Measurements from ENCODE around the gene CBX6. TPM values are rescaled to one million over a fixed set of nuclear protein-coding genes. Genes with fewer than 3 reads are reported as not detected.

Gene CBX6
- total RNA-seq, 8 experiments from 2014 or later = 17.6 to 141 (median 36.6) TPM

DNA sequence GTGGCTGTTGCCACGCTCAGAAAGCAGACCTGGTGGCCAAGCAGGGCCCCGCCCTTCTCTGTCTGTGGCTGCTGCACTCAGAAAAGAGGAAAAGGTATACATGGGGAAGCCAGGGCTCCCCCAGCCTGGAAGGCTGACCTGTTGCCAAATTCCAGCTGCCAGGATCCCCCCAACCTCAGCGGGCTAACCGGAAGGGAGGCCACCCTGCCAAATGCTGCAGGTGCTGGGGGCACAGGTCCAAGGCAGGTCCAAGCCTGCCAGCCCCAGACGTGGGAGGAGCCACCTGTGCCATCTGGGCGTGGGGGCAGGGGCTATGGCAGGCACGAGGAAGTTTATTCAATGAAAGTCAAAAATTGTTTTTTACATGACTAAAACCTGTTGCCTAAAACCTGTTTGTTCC, 30.8 kb downstream of the CBX6 start:
- in situ Hi-C loops (cut with MboI; ENCODE audit: low pct_unique_long_range_greater_than_20kb in 2 of 9, low sequenced_read_pairs in 9 of 9, unreplicated experiment in 9 of 9) = no loop called here
- no peak for ATAC-seq (replicated peaks in 6 of 8)
- H3K4me1 ChIP-seq (replicated peaks in 1 of 2) = peaks cover 11 to 15% of the 10 kb centered on the region in 2 donors
- no peak overlapping the region for H3K4me3 ChIP-seq
- 40 to 68% (median 63%) methylated on average over 1 to 6 of the region's 7 CpGs; no CpG with 5 or more reads in 6 of the 10 experiments for WGBS, 10 experiments
- no peak overlapping the region for H3K27ac ChIP-seq

DNA sequence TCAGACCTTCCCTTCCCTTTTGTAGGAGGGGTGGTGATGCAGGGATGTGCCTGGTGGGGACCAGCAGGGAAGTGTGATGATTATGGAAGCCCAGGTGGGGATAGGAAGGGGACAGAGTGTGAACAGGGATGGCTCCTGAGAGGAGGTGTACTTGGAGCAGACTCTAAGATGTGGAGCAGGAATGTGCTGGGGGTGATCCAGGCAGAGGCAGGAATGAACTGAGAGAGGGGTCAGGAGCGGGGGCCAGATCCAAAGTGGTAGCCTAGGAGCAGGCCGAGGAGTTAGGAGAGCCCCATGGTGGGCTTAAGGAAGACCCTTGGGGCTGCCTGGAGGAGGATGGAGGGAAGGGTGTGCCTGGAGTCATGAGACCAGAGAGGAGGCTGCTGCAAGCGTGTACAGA, 31.9 kb downstream of the CBX6 start:
- Histone ChIP-seq H3K4me1 (replicated peaks in 1 of 2) (peaks cover 15 to 18% of the 10 kb centered on the region in 2 donors), H3K4me3 (no peak overlapping the region), H3K27ac (peak overlapping the region in 1 of 2 donors; percentile 61)
- in situ Hi-C loops (cut with MboI; ENCODE audit: low pct_unique_long_range_greater_than_20kb in 2 of 9, low sequenced_read_pairs in 9 of 9, unreplicated experiment in 9 of 9) = no loop called here
- 70 to 80% methylated on average over 1 to 3 of the region's 3 CpGs; no CpG with 5 or more reads in 8 of the 10 experiments for WGBS, 10 experiments
- ATAC-seq (replicated peaks in 6 of 8) = no peak

GRCh38 chr22:38839686-38840085, 32.3 kb downstream of the CBX6 start:
- 22 to 86% (median 60%) methylated on average over 1 of the region's 1 CpG; no CpG with 5 or more reads in 2 of the 10 experiments for WGBS, 10 experiments

DNA sequence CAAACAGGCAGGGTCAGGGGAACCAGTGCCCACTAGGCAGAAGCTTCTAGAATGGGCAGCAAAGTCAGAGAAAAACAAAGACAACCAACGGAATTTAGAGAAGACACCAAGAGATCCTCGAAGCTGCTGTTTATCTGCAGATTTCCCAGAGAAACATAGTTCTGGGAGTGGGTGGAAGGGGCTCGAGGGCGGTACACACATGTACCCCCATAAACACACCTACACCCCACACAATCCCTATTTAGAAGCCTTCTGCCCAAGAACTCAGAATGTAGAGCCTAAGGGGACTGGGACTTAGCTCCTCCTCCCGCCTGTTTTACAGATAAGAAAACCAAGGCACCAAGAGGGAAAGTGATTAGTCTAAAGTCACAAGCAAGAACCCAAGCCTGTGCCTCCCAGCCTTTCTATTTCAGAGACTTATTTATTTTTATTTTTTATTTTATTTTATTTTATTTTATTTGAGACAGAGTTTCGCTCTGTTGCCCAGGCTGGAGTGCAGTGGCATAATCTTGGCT, 34.5 kb downstream of the CBX6 start:
- H3K4me3 ChIP-seq = no peak overlapping the region
- no peak overlapping the region for H3K27ac ChIP-seq
- in situ Hi-C loops (cut with MboI; ENCODE audit: low pct_unique_long_range_greater_than_20kb in 2 of 9, low sequenced_read_pairs in 9 of 9, unreplicated experiment in 9 of 9) = no loop called here
- 73 to 100% (median 90%) methylated on average over 1 to 6 of the region's 6 CpGs; no CpG with 5 or more reads in 2 of the 10 experiments for WGBS, 10 experiments
- ATAC-seq (replicated peaks in 6 of 8) = no peak
- peaks cover 15% of the 10 kb centered on the region in 2 donors for H3K4me1 ChIP-seq (replicated peaks in 1 of 2)

More at GRCh38 chr22:38839686-38840085, 32.3 kb downstream of the CBX6 start:
- in situ Hi-C loops (cut with MboI; ENCODE audit: low pct_unique_long_range_greater_than_20kb in 2 of 9, low sequenced_read_pairs in 9 of 9, unreplicated experiment in 9 of 9) = no loop called here
- ATAC-seq (replicated peaks in 6 of 8) = no peak
- peak overlapping the region in 1 of 2 donors; percentile 61 for H3K27ac ChIP-seq
- peaks cover 15 to 18% of the 10 kb centered on the region in 2 donors for H3K4me1 ChIP-seq (replicated peaks in 1 of 2)
- H3K4me3 ChIP-seq = no peak overlapping the region

DNA sequence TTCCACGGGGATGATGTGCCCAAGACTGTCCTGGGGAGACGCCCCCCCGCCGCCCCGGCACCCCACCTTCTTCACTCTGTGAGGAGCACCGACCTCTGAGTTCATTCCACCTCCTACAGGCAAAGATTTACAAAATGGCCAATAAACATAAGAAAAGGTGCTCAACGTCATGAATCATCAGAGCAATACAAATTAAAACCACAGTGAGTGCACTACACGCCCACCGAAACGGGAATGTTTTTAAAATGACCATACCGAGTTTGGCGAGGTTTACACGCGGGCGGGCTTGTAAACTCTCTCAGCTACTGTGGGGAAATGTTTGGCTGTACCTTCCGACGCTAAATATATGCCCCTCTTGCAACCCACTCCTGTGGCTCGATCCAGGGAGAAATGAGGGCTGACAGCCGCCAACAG, 36.1 kb downstream of the CBX6 start:
- H3K4me1 ChIP-seq (replicated peaks in 1 of 2) = peaks cover 15% of the 10 kb centered on the region in 2 donors
- no peak overlapping the region for H3K27ac ChIP-seq
- in situ Hi-C loops (cut with MboI; ENCODE audit: low pct_unique_long_range_greater_than_20kb in 2 of 9, low sequenced_read_pairs in 9 of 9, unreplicated experiment in 9 of 9) = no loop called here
- peak in 4 of 8 experiments; percentile 8 to 34 (median 24) for ATAC-seq (replicated peaks in 6 of 8)
- no peak overlapping the region for H3K4me3 ChIP-seq
- 2 to 100% (median 30%) methylated on average over 1 to 15 of the region's 19 CpGs; no CpG with 5 or more reads in 3 of the 10 experiments for WGBS, 10 experiments

DNA sequence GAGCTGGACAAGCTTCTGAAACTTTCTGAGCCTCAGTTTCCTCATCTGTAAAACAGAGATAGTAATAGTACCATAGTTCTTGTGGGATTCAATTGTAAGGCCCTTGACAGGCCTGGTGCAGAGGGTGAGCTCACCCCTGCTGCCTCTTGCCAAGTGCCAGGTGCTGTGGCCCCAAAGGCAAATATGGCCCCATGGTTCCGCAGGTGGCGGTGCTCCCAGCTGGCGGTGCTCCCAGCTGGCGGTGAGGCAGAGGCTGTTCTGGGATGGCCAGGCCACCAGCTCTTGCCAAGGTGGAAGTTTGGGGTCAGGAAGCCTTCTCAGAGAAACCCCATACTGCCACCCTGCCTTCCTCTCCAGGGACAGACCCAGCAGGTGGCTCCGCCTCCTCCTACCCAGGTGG, 37.0 kb downstream of the CBX6 start:
- WGBS, 10 experiments = no CpG with 5 or more reads among the region's 5 CpGs
- in situ Hi-C loops (cut with MboI; ENCODE audit: low pct_unique_long_range_greater_than_20kb in 2 of 9, low sequenced_read_pairs in 9 of 9, unreplicated experiment in 9 of 9) = no loop called here
- no peak for ATAC-seq (replicated peaks in 6 of 8)
- Histone ChIP-seq H3K27ac (no peak overlapping the region), H3K4me3 (no peak overlapping the region), H3K4me1 (replicated peaks in 1 of 2) (peaks cover 9 to 11% of the 10 kb centered on the region in 2 donors)

DNA sequence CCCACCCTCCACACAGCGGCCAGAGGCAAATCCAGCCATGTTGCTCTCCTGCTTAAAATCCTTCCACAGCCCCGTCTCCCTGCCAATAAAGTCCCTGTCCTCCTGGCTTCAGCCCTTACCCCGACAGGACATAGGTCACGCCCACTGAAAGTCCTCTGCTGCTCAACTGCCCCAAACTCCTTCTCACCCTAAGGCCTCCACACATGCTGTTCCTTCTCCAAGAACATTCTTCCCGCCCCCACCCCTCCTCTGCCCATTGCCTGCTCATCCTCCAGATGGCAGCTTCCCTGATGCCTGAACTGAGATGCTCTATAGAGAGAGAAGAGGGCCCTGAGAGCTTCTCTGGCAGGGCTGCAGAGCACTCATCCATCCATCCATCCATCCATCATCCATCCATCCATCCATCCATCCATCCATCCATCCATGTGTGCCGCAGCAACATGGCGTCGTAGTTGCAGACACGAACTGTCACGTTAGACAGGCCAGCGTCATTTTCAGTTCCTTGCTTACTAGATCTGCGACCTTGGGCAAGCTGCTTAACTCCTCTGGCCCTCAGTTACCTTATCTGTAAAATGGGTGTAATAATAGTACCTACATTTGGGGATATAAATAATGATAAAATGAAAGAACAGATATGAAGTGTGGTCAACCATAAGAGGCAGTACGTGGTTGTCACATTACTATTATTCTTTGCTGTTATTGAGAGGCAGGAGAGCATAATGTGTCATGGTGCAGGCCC, 37.6 kb downstream of the CBX6 start:
- 55 to 100% (median 83%) methylated on average over 1 to 10 of the region's 13 CpGs; no CpG with 5 or more reads in 2 of the 10 experiments for WGBS, 10 experiments
- no peak for ATAC-seq (replicated peaks in 6 of 8)
- Histone ChIP-seq H3K4me3 (no peak overlapping the region), H3K4me1 (replicated peaks in 1 of 2) (peaks cover 3 to 5% of the 10 kb centered on the region in 2 donors), H3K27ac (no peak overlapping the region)
- in situ Hi-C loops (cut with MboI; ENCODE audit: low pct_unique_long_range_greater_than_20kb in 2 of 9, low sequenced_read_pairs in 9 of 9, unreplicated experiment in 9 of 9) = no loop called here

GRCh38 chr22:38833061-38833460, 39.0 kb downstream of the CBX6 start:
- Histone ChIP-seq H3K4me1 (replicated peaks in 1 of 2) (peaks cover 3 to 4% of the 10 kb centered on the region in 2 donors), H3K27ac (no peak overlapping the region), H3K4me3 (no peak overlapping the region)
- 80% methylated on average over 1 of the region's 3 CpGs; no CpG with 5 or more reads in 7 of the 10 experiments for WGBS, 10 experiments
- in situ Hi-C loops (cut with MboI; ENCODE audit: low pct_unique_long_range_greater_than_20kb in 2 of 9, low sequenced_read_pairs in 9 of 9, unreplicated experiment in 9 of 9) = no loop called here
- ATAC-seq (replicated peaks in 6 of 8) = peak in 2 of 8 experiments; percentile 7 to 12

DNA sequence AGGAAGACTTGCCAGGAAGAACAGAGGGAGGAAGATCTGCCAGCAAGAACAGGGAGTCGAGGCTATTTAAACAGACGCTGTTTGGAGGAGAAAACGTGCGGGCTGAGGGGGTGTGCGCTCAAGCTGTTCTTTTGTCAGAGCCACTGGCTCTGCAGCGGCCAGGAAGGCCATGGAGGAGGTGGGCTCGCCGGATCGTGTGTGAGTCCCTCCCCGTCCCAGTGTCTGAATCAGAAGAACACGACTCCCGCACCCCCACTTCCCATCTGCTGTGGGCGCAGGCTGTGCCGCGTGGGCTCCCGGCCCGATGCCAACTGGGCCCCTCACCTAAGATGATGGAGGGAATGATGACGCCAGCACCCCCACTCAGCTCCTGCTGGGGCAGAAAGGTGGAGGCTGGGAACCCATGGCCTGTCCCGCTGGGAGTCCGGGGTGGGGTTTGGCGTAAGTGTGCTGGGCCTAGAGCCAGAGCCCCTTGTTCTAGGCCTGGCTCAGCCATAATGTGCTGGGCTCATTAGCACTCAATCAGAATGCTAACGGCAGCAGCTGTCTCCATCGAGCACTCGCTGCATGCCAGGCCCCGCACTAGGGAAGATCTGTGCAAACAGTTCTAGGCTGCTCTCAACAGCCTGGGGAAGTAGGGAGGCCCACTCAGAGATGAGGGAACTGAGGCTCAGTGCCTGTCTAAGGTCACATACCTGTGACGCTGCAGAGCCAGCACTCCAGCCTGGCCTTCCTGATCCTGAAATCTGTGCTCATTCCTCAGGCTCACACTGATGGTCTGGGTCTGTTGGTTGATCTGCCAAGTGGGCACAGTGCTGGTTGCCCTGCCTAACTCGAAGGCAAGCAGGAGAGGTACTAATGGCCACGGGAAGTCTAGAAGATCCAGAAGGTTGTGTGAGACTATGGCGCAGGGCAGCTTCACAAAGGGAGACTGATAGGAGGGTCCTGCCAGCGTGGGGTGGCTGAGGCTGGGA, 39.7 kb downstream of the CBX6 start:
- ATAC-seq (replicated peaks in 6 of 8) = peak in 4 of 8 experiments; percentile 24 to 52 (median 34)
- WGBS, 10 experiments = 0 to 82% (median 50%) methylated on average over 1 to 15 of the region's 30 CpGs; no CpG with 5 or more reads in 3 of the 10 experiments

GRCh38 chr22:38831166-38831945, 40.7 kb downstream of the CBX6 start:
- H3K4me3 ChIP-seq = no peak overlapping the region
- H3K4me1 ChIP-seq (replicated peaks in 1 of 2) = peaks cover 3 to 4% of the 10 kb centered on the region in 2 donors
- ATAC-seq (replicated peaks in 6 of 8) = no peak
- H3K27ac ChIP-seq = no peak overlapping the region
- in situ Hi-C loops (cut with MboI; ENCODE audit: low pct_unique_long_range_greater_than_20kb in 2 of 9, low sequenced_read_pairs in 9 of 9, unreplicated experiment in 9 of 9) = no loop called here
- 70 to 100% (median 87%) methylated on average over 1 to 4 of the region's 16 CpGs; no CpG with 5 or more reads in 2 of the 10 experiments for WGBS, 10 experiments

More for the DNA sequence above, 39.7 kb downstream of the CBX6 start:
- Histone ChIP-seq H3K4me1 (replicated peaks in 1 of 2) (peaks cover 3 to 4% of the 10 kb centered on the region in 2 donors), H3K4me3 (no peak overlapping the region), H3K27ac (no peak overlapping the region)
- in situ Hi-C loops (cut with MboI; ENCODE audit: low pct_unique_long_range_greater_than_20kb in 2 of 9, low sequenced_read_pairs in 9 of 9, unreplicated experiment in 9 of 9) = no loop called here

GRCh38 chr22:38830845-38831108, 41.2 kb downstream of the CBX6 start:
- in situ Hi-C loops (cut with MboI; ENCODE audit: low pct_unique_long_range_greater_than_20kb in 2 of 9, low sequenced_read_pairs in 9 of 9, unreplicated experiment in 9 of 9) = no loop called here
- no peak for ATAC-seq (replicated peaks in 6 of 8)
- peaks cover 3% of the 10 kb centered on the region in 2 donors for H3K4me1 ChIP-seq (replicated peaks in 1 of 2)
- H3K27ac ChIP-seq = no peak overlapping the region
- H3K4me3 ChIP-seq = no peak overlapping the region
- WGBS, 10 experiments = 79 to 100% (median 100%) methylated on average over 1 to 5 of the region's 7 CpGs; no CpG with 5 or more reads in 7 of the 10 experiments

GRCh38 chr22:38830026-38830844, 41.8 kb downstream of the CBX6 start:
- no peak for ATAC-seq (replicated peaks in 6 of 8)
- Histone ChIP-seq H3K4me1 (replicated peaks in 1 of 2) (no peaks in the 10 kb centered on the region), H3K27ac (no peak overlapping the region), H3K4me3 (no peak overlapping the region)
- 0 to 100% (median 76%) methylated on average over 1 to 6 of the region's 17 CpGs; no CpG with 5 or more reads in 5 of the 10 experiments for WGBS, 10 experiments
- in situ Hi-C loops (cut with MboI; ENCODE audit: low pct_unique_long_range_greater_than_20kb in 2 of 9, low sequenced_read_pairs in 9 of 9, unreplicated experiment in 9 of 9) = no loop called here
